NT2/D1 (cell line): ENCODE measurements around the gene P4HB.

Source experiments
- SUZ12 ChIP-seq: IDR thresholded peaks from 2 replicates; pipeline ENCODE4 v1.6.1; 2011; ENCODE audit not compliant: insufficient read length, insufficient read depth; ENCODE audit errors: extremely low read depth
- YY1 ChIP-seq: IDR thresholded peaks from 2 replicates; pipeline ENCODE4 v1.6.1; 2011; ENCODE audit not compliant: insufficient read length, insufficient read depth
- ZNF274 ChIP-seq: IDR thresholded peaks from 2 replicates; pipeline ENCODE4 v1.6.1; 2011; ENCODE audit warnings: mild to moderate bottlenecking, low read depth, low read length

DNA sequence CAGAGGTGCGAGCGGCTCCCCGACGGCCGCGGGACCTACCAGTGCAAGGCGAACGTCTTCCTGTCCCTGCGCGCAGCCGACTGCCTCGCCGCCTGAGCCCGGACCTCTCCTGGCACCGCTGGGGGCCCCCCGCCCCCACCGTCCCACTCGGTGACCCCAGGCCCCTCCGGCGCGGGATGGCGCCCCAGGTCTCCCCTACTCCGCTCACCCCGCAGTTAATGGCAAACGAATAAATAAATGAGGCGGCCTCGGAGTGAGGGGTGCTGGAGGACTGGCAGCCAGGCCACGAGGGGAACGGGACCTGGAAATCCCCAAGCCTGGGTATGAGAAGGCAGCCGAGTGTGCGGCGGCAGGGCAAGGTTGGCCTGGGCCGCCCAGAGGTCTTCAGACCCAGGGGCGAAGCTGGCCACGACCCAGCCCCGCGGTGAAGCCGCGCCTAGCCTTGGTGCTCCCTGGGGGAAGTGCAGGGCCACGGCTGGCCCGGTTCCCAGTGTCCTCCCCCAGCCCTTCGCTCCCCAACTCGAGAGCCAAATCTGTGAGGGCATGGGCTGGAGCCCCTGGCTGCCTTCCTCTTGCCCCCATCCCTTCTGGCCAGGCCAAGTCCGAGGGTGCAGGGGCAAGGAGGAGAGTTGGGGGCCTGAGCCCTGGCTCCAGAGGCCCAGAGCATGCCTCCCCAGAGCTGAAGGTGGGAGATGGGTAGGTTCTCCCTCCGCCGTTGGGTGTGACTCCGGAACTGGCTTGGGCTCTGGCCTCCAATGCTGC is 42.5 kb upstream of the P4HB start:
- TF ChIP-seq ZNF274 (no peak), YY1 (no peak), SUZ12 (no peak)
